Lower leg skin (tissue), 4 donors: ENCODE results near the gene CDH23. TPM values are rescaled to one million over a fixed set of nuclear protein-coding genes. Genes with fewer than 3 reads are reported as not detected.

Source experiments
- DNase-seq, 2 donors: peaks; one replicate each; pipeline ENCODE4 v3.0.0-alpha.2; 2019; ENCODE audit warnings: low spot score in 2 of 2
- H3K4me3 ChIP-seq: fragments of 200-600 bp; sonication (generic); 2 replicates; pipeline ENCODE4 v1.5.1; 2017; ENCODE audit warnings: mild to moderate bottlenecking, low read depth; ENCODE audit not compliant: poor library complexity, severe bottlenecking
- POLR2A ChIP-seq, 2 donors: fragments of 450-650 bp; IDR thresholded peaks; one replicate each; pipeline ENCODE4 v1.6.1; 2016 to 2017; ENCODE audit warnings: antibody characterized with exemption in 2 of 2, mild to moderate bottlenecking in 1 of 2, moderate library complexity in 1 of 2
- WGBS, 2 donors: methylation state at CpG; one replicate each; pipeline ENCODE4 v1.1.5; 2018; 5-methylcytosine and 5-hydroxymethylcytosine counted together
- intact Hi-C: fragments of 100-400 bp; cut with DNase I; formaldehyde crosslinking; loops from one replicate; pipeline ENCODE4 v1.15.0; 2023; ENCODE audit warnings: low total_unique reads
- total RNA-seq, 4 donors: library from RNA; depleted of rRNA; stranded (reverse); fragments of >200 nt; gene quantifications; one replicate each; pipeline ENCODE4 v1.1.0, GENCODE V29; 2016
- TF ChIP-seq, protein P1 (sequence below), 3 donors: fragments of 450-650 bp; IDR thresholded peaks; one replicate each; pipeline ENCODE4 v1.5.1; 2016; ENCODE audit warnings: antibody characterized with exemption in 3 of 3, mild to moderate bottlenecking in 3 of 3, moderate library complexity in 2 of 3

Gene CDH23
- total RNA-seq, 4 donors from 2014 or later: 1.7 to 9.2 (median 2.6) TPM

DNA sequence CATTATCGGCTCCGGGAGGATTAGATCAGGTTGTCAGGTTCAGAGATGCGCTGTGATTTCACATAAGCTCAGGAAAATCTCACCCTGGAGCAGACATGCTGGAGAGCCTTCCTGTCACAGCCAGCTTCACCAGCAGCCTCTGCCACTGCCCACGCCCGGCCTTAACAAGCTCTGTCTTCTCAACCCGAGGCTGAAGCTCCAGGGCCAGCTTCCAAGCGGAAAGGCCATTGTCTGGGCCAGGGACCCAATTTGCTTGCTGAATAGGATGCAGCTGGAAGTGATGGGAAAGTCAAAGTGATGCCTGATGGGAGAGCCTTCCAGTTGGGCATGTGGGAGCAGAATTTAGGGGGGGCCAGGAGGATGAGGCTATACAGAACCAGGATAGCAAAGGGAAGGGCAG is 286.6 kb downstream of the CDH23 start:
- 73 to 80% methylated on average over 7 of the region's 7 CpGs for WGBS, 2 donors
- intact Hi-C loops: no loop called here
- TF ChIP-seq POLR2A (IDR thresholded peaks at IDR 0.05): no peak
- TF ChIP-seq, protein P1, sequence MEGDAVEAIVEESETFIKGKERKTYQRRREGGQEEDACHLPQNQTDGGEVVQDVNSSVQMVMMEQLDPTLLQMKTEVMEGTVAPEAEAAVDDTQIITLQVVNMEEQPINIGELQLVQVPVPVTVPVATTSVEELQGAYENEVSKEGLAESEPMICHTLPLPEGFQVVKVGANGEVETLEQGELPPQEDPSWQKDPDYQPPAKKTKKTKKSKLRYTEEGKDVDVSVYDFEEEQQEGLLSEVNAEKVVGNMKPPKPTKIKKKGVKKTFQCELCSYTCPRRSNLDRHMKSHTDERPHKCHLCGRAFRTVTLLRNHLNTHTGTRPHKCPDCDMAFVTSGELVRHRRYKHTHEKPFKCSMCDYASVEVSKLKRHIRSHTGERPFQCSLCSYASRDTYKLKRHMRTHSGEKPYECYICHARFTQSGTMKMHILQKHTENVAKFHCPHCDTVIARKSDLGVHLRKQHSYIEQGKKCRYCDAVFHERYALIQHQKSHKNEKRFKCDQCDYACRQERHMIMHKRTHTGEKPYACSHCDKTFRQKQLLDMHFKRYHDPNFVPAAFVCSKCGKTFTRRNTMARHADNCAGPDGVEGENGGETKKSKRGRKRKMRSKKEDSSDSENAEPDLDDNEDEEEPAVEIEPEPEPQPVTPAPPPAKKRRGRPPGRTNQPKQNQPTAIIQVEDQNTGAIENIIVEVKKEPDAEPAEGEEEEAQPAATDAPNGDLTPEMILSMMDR (IDR thresholded peaks at IDR 0.05): no peak
- no peak for DNase-seq
- no peak overlapping the region for H3K4me3 ChIP-seq

DNA sequence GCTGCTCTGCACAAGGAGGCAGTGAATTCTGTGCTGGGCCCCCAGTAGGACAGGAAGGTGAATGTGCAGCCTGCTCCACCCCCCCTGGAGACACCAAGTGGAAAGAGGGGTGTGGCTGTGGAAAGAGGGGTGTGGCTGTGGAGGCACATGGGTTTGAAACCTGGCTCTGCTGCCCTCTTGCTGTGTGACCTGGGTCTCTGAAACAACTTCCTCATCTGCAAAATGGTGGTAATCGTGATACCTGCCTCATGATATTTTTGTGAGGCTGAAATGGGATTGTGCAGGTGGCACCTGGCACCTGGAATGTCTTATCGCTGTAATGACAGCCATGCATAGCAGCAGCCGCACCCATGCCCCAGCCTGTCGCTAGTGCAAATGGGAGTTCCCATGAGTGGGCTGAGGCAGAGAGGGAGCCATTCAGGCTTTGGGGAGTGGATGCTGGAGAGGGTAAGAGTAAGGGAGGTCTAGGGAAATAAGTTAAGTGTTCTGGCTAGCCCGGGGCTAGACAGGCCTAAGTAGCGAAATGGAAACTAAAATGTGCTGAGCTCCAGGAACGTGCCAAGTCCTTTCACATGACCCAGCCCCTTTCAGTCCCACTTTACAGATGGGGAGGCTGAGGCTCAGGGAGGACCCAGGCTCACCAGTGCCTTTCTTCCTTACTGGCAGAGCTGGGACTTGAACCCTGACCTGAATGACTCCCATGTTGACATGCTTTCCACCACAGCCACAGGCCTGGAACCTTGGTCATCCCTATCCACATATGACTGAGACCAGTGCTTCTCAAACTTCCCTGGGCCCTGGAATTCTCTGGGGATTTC is 287.8 kb downstream of the CDH23 start:
- intact Hi-C loops: no loop called here
- TF ChIP-seq, protein P1 (IDR thresholded peaks at IDR 0.05): no peak
- TF ChIP-seq POLR2A (IDR thresholded peaks at IDR 0.05): no peak
- DNase-seq: no peak
- no peak overlapping the region for H3K4me3 ChIP-seq
- 59 to 62% methylated on average over 7 of the region's 7 CpGs for WGBS, 2 donors

DNA sequence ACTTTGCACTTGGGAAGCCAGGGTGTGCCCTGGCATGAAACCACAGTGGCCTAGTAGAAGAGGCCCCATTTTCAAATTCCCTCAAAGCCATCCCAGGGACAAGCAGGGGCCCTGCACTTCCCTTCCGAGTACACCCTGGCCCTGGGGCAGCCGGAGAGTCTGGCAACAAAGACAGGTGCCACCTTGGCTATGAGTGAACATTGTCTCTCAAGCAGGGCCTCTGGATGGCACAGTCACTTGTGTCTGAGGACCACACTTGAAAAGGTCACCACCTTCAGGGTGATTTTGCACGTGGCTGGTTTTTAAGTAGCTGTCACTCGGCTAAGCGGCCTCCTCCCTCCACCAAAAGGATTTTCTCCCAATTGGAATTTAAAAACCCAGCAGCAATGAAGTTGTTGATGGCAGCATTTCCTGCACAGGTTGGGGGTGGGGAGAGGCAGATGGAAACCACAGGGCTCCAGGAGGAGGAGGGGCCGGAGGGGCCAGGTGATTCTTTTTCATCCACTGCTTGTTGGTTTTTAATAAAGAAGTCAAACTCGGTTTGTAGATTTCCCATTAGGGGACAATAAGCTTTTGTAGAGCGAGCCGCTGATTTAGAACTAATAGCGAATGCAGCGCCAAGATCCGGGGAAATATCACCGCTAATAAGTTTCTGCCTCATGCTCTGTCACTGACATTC is 289.0 kb downstream of the CDH23 start:
- TF ChIP-seq, protein P1 (IDR thresholded peaks at IDR 0.05): no peak
- no peak for TF ChIP-seq POLR2A (IDR thresholded peaks at IDR 0.05)
- 80 to 81% methylated on average over 13 of the region's 13 CpGs for WGBS, 2 donors
- DNase-seq: no peak
- H3K4me3 ChIP-seq: no peak overlapping the region
- intact Hi-C loops: no loop called here

DNA sequence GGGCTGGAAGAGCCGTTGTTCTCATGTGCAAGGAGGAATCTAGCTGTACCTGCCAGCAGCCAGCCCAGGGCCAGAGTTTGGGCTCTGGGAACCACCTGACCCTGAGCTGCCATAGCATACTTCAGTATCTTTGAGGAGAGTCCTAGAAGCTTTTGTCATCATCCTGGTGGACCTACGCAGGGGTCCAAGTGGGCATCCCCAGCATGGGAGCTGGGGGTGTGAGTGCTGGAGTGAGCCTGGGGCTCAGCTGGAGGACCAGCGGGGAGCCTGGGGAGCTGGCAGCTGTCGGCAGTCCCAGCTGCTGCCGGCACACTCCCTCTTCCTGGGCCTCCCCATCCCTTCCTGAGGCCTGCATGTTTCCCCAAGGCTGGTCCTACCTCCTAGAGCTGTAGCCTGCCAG is 290.4 kb downstream of the CDH23 start:
- 81 to 84% methylated on average over 5 of the region's 5 CpGs for WGBS, 2 donors
- DNase-seq: no peak
- H3K4me3 ChIP-seq: no peak overlapping the region
- intact Hi-C loops: no loop called here
- TF ChIP-seq, protein P1 (IDR thresholded peaks at IDR 0.05): no peak

DNA sequence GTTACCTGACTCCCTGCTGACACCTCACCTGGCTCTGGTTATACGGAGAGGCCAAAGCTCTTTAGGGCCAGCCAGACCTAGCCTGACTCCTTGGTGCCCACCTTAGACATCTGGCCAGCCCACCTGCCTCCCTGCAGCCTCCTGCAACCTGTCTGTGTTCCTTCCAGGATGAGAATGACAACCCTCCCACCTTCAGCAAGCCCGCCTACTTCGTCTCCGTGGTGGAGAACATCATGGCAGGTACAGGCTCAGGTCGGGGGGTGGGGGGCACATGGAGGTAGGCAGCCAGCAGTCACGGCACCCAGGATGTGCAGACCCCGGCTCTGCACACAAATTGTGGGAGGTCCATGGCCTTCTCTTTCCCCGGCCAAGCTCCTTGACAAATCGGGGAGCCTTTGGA is 290.8 kb downstream of the CDH23 start:
- DNase-seq: no peak
- 86 to 89% methylated on average over 6 to 9 of the region's 9 CpGs for WGBS, 2 donors
- intact Hi-C loops: no loop called here
- TF ChIP-seq POLR2A (IDR thresholded peaks at IDR 0.05): no peak
- TF ChIP-seq, protein P1 (IDR thresholded peaks at IDR 0.05): no peak
- H3K4me3 ChIP-seq: no peak overlapping the region
